Peyer's patch (tissue), 4 donors: ENCODE measurements around the gene LYRM9.
"Not testable (repeated sequence)": the region's sequence is repeated elsewhere in the genome, so short reads cannot be mapped to it uniquely, and the experiment has no call there.

ENCODE experiments used
- CTCF ChIP-seq, 6 experiments: fragments of 450-650 bp in 4 of 6; fragments of 200-600 bp in 2 of 6; sonication (generic) in 1 of 6; IDR thresholded peaks; one replicate each; pipeline ENCODE4 v1.5.1; 2017 to 2019; ENCODE audit warnings: antibody characterized with exemption in 6 of 6, mild to moderate bottlenecking in 3 of 6, moderate library complexity in 1 of 6
- POLR2A ChIP-seq, 2 donors: fragments of 450-650 bp; IDR thresholded peaks; one replicate each; pipeline ENCODE4 v1.5.1; 2017; ENCODE audit warnings: antibody characterized with exemption in 2 of 2, mild to moderate bottlenecking in 2 of 2, moderate library complexity in 2 of 2

DNA sequence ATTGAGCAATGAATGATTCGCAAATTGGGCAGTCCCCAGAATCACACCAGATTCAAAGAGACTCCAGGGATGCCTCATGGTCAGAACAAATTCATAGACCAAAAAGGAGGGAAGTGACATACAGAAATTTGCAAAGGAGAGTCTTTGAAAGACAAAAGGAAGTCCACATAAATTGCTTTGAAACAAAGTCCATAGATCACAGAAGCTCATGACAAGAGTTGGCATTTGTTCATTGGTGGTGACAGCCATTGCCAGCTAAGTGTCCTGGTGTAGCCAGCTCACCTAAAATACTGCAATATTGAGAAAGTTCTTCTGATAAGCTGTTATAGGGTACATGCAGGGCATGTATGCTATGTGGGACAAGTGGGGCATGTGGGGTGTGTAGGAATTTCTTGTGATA is 55.4 kb downstream of the LYRM9 start:
- TF ChIP-seq POLR2A, CTCF (IDR thresholded peaks at IDR 0.05): not testable (repeated sequence)
